HCT116 (cell line): ENCODE results near the gene PPP1R14C. TPM values are rescaled to one million over a fixed set of nuclear protein-coding genes. Genes with fewer than 3 reads are reported as not detected.
A peak's percentile ranks its signal among the peaks of the same experiment; 100 is the strongest.

ENCODE experiments used
- ATAC-seq: fragments of 200-7000 bp; cut with Tn5 transposase; 2 replicates; pipeline ENCODE4 v1.9.1; 2020; ENCODE audit warnings: mild to moderate bottlenecking, moderate library complexity
- BruUV-seq: library from RNA; stranded (reverse); fragments of 400-500 nt; replicated peaks from 2 replicates; lab custom pipeline; 2021; lab: Mats Ljungman, UMichigan
- CTCF ChIA-PET: fragments of 300-600 bp; sonication (Branson Sonifier 250); formaldehyde crosslinking; loops from one replicate; lab custom pipeline; 2021; ENCODE audit warnings: antibody characterized with exemption; lab: Charles Lee
- POLR2A ChIA-PET: fragments of 300-600, 350-600 bp; sonication (Branson Sonifier 250); formaldehyde crosslinking; loops from one replicate; lab custom pipeline; 2021; ENCODE audit warnings: antibody characterized with exemption; lab: Charles Lee
- RAD21 ChIA-PET, 2 experiments: fragments of 300-600 bp; sonication (Branson Sonifier 250); formaldehyde crosslinking; loops; one replicate each; lab custom pipeline; 2023; ENCODE audit warnings: low total read pairs in 2 of 2; ENCODE audit not compliant: uncharacterized antibody in 2 of 2, unreplicated experiment in 2 of 2, low non-redundant PET in 1 of 2; lab: Charles Lee
- DNase-seq: peaks from one replicate; pipeline ENCODE4 v3.0.0-alpha.2; 2010; ENCODE audit warnings: low read depth, low spot score
- H2AFZ ChIP-seq: fragments of 200-600 bp; shearing (Covaris generic), sonication (generic); 2 replicates; pipeline ENCODE4 v1.6.1; 2017; ENCODE audit warnings: low read depth, mixed run types, mixed read lengths, antibody characterized with exemption, low read length; ENCODE audit not compliant: poor library complexity, severe bottlenecking
- H3K27ac ChIP-seq: 2 replicates; pipeline ENCODE4 v1.5.1; 2012; ENCODE audit warnings: low read depth, low read length
- H3K27me3 ChIP-seq: fragments of 200-600 bp; sonication (generic); 2 replicates; pipeline ENCODE4 v1.6.1; 2016; ENCODE audit warnings: mixed run types, low read length, mixed read lengths; ENCODE audit not compliant: insufficient read depth
- H3K36me3 ChIP-seq, 2 experiments: fragments of 200-500 bp in 1 of 2; fragments of 200-600 bp in 1 of 2; sonication (Bioruptor generic) in 1 of 2; sonication (generic) in 1 of 2; 2 replicates each; pipeline versions ENCODE4 v1.5.1 to v1.6.1; 2014 to 2016; ENCODE audit warnings: low read length in 2 of 2, inconsistent platforms in 1 of 2, mixed read lengths in 1 of 2, mixed run types in 1 of 2; ENCODE audit not compliant: insufficient read depth in 2 of 2, control insufficient read depth in 1 of 2
- H3K4me1 ChIP-seq, 2 experiments: fragments of 200-600 bp in 1 of 2; sonication (generic) in 1 of 2; 2 replicates each; pipeline versions ENCODE4 v1.5.1 to v1.6.1; 2012 to 2017; ENCODE audit warnings: low read length in 2 of 2, inconsistent platforms in 1 of 2, mild to moderate bottlenecking in 1 of 2, mixed read lengths in 1 of 2, mixed run types in 1 of 2, moderate library complexity in 1 of 2; ENCODE audit not compliant: insufficient read depth in 2 of 2, control insufficient read depth in 1 of 2
- H3K4me2 ChIP-seq: fragments of 200-600 bp; sonication (generic); 2 replicates; pipeline ENCODE4 v1.6.1; 2017; ENCODE audit warnings: mixed run types, low read length, mixed read lengths
- H3K4me3 ChIP-seq, 2 experiments: fragments of 200-600 bp in 1 of 2; sonication (generic) in 1 of 2; replicated peaks in 1 of 2; 2 replicates each; pipeline ENCODE4 v1.5.1; 2011 to 2016; ENCODE audit warnings: low read length in 2 of 2, control low read depth in 1 of 2, low read depth in 1 of 2, mild to moderate bottlenecking in 1 of 2, mixed read lengths in 1 of 2, mixed run types in 1 of 2
- H3K79me2 ChIP-seq: fragments of 200-600 bp; sonication (generic); 2 replicates; pipeline ENCODE4 v1.6.1; 2017; ENCODE audit warnings: mild to moderate bottlenecking, mixed run types, low read length, moderate library complexity, mixed read lengths; ENCODE audit not compliant: insufficient read depth
- H3K9ac ChIP-seq: fragments of 200-600 bp; sonication (generic); 2 replicates; pipeline ENCODE4 v1.6.1; 2016; ENCODE audit warnings: low read length, mixed read lengths
- H3K9me2 ChIP-seq: fragments of 200-600 bp; sonication (generic), shearing (Covaris generic); 2 replicates; pipeline ENCODE4 v1.6.1; 2017; ENCODE audit warnings: mixed run types, mild to moderate bottlenecking, moderate library complexity; ENCODE audit not compliant: insufficient read depth
- H3K9me3 ChIP-seq, 2 experiments: fragments of 200-500 bp in 1 of 2; fragments of 200-600 bp in 1 of 2; sonication (Bioruptor generic) in 1 of 2; sonication (generic) in 1 of 2; 2 replicates each; pipeline ENCODE4 v1.6.1; 2014 to 2017; ENCODE audit warnings: low read length in 2 of 2, mixed read lengths in 2 of 2, inconsistent platforms in 1 of 2, low read depth in 1 of 2, mild to moderate bottlenecking in 1 of 2, mixed run types in 1 of 2, moderate library complexity in 1 of 2; ENCODE audit not compliant: control insufficient read depth in 1 of 2, insufficient read depth in 1 of 2
- H4K20me1 ChIP-seq: fragments of 200-600 bp; sonication (generic), shearing (Covaris generic); 2 replicates; pipeline ENCODE4 v1.6.1; 2017; ENCODE audit warnings: mixed run types, mild to moderate bottlenecking, moderate library complexity; ENCODE audit not compliant: insufficient read depth
- ATF3 ChIP-seq: IDR thresholded peaks from 2 replicates; pipeline ENCODE4 v1.6.1; 2012
- CBX3 ChIP-seq: IDR thresholded peaks from 2 replicates; pipeline ENCODE4 v1.6.1; 2012; ENCODE audit warnings: low read depth
- ELF1 ChIP-seq: IDR thresholded peaks from 2 replicates; pipeline ENCODE4 v1.6.1; 2012; ENCODE audit warnings: low read depth, borderline replicate concordance
- EZH2 ChIP-seq: fragments of 200-600 bp; sonication (generic); IDR thresholded peaks from 2 replicates; pipeline ENCODE4 v1.6.1; 2017; ENCODE audit warnings: antibody characterized with exemption, mixed run types
- EZH2phosphoT487 ChIP-seq: fragments of 200-600 bp; IDR thresholded peaks from 2 replicates; pipeline ENCODE4 v1.6.1; 2018; ENCODE audit warnings: antibody characterized with exemption, borderline replicate concordance
- FOSL1 ChIP-seq: IDR thresholded peaks from 2 replicates; pipeline ENCODE4 v1.6.1; 2012; ENCODE audit warnings: low read depth
- POLR2A ChIP-seq: IDR thresholded peaks from 2 replicates; pipeline ENCODE4 v1.7.0; 2011; ENCODE audit warnings: borderline replicate concordance; ENCODE audit not compliant: insufficient read depth, insufficient read length; ENCODE audit errors: extremely low read depth
- POLR2AphosphoS5 ChIP-seq: IDR thresholded peaks from 2 replicates; pipeline ENCODE4 v1.6.1; 2011; ENCODE audit warnings: mild to moderate bottlenecking, low read depth, low read length, moderate library complexity
- REST ChIP-seq: IDR thresholded peaks from 2 replicates; pipeline ENCODE4 v1.6.1; 2012; ENCODE audit warnings: low read depth
- SIN3A ChIP-seq: IDR thresholded peaks from 2 replicates; pipeline ENCODE4 v1.6.1; 2012; ENCODE audit warnings: low read depth
- SP1 ChIP-seq: IDR thresholded peaks from 2 replicates; pipeline ENCODE4 v1.6.1; 2012; ENCODE audit warnings: low read depth
- TCF7L2 ChIP-seq: IDR thresholded peaks from 2 replicates; pipeline ENCODE4 v1.7.0; 2011; ENCODE audit warnings: borderline replicate concordance, inconsistent platforms; ENCODE audit not compliant: insufficient read depth, insufficient read length; ENCODE audit errors: extremely low read depth
- YY1 ChIP-seq: IDR thresholded peaks from 2 replicates; pipeline ENCODE4 v1.6.1; 2011; ENCODE audit warnings: low read length, low read depth, moderate library complexity, mild to moderate bottlenecking; ENCODE audit not compliant: insufficient replicate concordance; ENCODE audit errors: extremely low read depth
- ZBTB33 ChIP-seq: IDR thresholded peaks from 2 replicates; pipeline ENCODE4 v1.6.1; 2011; ENCODE audit warnings: mild to moderate bottlenecking, low read length, moderate library complexity; ENCODE audit not compliant: insufficient replicate concordance; ENCODE audit errors: extremely low read depth
- ZFX ChIP-seq: fragments of 450-650 bp; IDR thresholded peaks from 2 replicates; pipeline ENCODE4 v1.6.1; 2017
- intact Hi-C: fragments of 100-400 bp; cut with micrococcal nuclease; formaldehyde crosslinking; loops from 2 replicates; pipeline ENCODE4 v1.10.0; 2022
- total RNA-seq: library from RNA; stranded (reverse); gene quantifications from one replicate; pipeline ENCODE4 v1.2.1, GENCODE V29; 2021; ENCODE audit not compliant: unreplicated experiment
- TF ChIP-seq, protein P1 (sequence below): IDR thresholded peaks from 2 replicates; pipeline ENCODE4 v1.6.1; 2012

PPP1R14C gene
- total RNA-seq, 1 experiment from 2014 or later, result 7.8 TPM

GRCh38 chr6:150145830-150146229 lies 3.0 kb downstream of the PPP1R14C start (continued):
- TF ChIP-seq CBX3 (peak; percentile 20; the same call in 1 of the 2 replicates), FOSL1 (peak; percentile 48; the same call in 1 of the 2 replicates)

DNA sequence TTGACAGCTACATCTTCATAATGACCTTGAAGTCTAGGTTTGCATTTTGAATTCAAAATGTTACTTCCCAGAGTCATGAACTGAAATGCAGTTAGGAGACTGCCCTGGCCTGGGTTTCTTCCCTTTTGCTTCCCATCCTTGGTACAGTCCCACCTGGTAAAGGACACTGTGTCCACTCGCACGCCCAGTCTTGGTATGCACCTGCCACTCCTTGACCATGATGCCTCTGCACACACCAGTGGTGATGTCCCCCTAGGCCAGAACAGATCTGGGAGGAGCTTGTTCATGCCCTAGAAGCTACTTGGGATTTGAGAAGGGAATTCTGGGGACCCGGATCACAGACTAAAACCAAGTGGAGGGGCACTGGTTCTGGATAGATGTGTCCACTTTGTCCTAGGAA lies 3.6 kb downstream of the PPP1R14C start:
- ChIA-PET CTCF (no interaction called here), RAD21 (no interaction called here), POLR2A (no interaction called here)
- Histone ChIP-seq H3K9me2 (no peaks in the 10 kb centered on the region), H3K79me2 (no peaks in the 10 kb centered on the region), H3K4me1 (peaks cover 15 to 38% of the 10 kb centered on the region in 2 experiments), H3K27me3 (no peaks in the 10 kb centered on the region), H2AFZ (no peak overlapping the region), H3K9ac (no peak overlapping the region), H3K4me3 (no peak overlapping the region), H3K9me3 (no peaks in the 10 kb centered on the region), H3K27ac (no peak overlapping the region), H3K36me3 (no peaks in the 10 kb centered on the region), H4K20me1 (no peaks in the 10 kb centered on the region), H3K4me2 (peak overlapping the region; percentile 92)
- DNase-seq (no peak), ATAC-seq (no peak)
- intact Hi-C loops, result loop anchor here (10.0 kb wide), 2 partner anchors 188 to 668 kb away; no protein-coding TSS in a partner anchor
- no peak for TF ChIP-seq ZFX
- TF ChIP-seq ELF1, result no peak
- TF ChIP-seq EZH2phosphoT487, result no peak
- no peak for TF ChIP-seq EZH2
- no peak for TF ChIP-seq POLR2A
- no peak for TF ChIP-seq ZBTB33
- no peak for TF ChIP-seq SP1
- TF ChIP-seq POLR2AphosphoS5, result no peak
- TF ChIP-seq SIN3A, result no peak
- TF ChIP-seq YY1, result no peak
- no peak for TF ChIP-seq CBX3
- TF ChIP-seq REST, result no peak
- TF ChIP-seq, protein P1, sequence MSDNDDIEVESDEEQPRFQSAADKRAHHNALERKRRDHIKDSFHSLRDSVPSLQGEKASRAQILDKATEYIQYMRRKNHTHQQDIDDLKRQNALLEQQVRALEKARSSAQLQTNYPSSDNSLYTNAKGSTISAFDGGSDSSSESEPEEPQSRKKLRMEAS, result no peak
- no peak for TF ChIP-seq FOSL1
- TF ChIP-seq ATF3, result no peak
- no peak for TF ChIP-seq TCF7L2
- BruUV-seq, result no TSS peak
